HG02678 (cell line): Measurements from ENCODE around the gene NRIP3.

Experiments
- ATAC-seq: cut with Tn5 transposase; IDR thresholded peaks from one replicate; pipeline ENCODE4 v1.9.1; 2021; ENCODE audit warnings: mild to moderate bottlenecking, moderate library complexity; ENCODE audit not compliant: unreplicated experiment

NRIP3 gene

GRCh38 chr11:8933931-8934330, 69.9 kb downstream of the NRIP3 start:
- no peak for ATAC-seq

GRCh38 chr11:8932564-8933180, 71.1 kb downstream of the NRIP3 start, which contains the start of gene C11orf16:
TSS of gene C11orf16 (minus strand) at chr11:8932947. CDS start at chr11:8932308, 639 bp downstream.
- no peak for ATAC-seq
